Measurements from ENCODE around the gene MRC1.

MRC1 gene

GRCh38 chr10:17795813-17796594 is 13.1 kb upstream of the MRC1 start:
- no peak for DNase-seq

DNA sequence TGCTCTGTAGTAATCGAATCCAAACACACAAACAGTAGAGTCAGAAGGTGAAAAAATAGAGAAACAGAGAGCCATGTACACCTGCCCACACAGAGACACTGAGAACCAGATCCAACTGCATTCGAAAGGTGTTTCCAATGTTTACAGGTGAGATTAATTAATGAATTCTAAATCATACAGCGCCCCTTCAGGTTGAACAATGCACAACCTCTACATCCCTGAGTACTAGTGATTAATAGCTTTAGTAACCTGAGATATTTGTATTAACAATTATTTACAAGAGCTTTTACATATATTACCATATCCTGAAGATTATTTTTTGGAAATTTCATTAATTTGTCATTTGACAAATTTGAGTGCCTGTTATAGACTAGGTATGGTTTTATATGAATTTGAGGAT is 7.6 kb upstream of the MRC1 start:
- DNase-seq: no peak

DNA sequence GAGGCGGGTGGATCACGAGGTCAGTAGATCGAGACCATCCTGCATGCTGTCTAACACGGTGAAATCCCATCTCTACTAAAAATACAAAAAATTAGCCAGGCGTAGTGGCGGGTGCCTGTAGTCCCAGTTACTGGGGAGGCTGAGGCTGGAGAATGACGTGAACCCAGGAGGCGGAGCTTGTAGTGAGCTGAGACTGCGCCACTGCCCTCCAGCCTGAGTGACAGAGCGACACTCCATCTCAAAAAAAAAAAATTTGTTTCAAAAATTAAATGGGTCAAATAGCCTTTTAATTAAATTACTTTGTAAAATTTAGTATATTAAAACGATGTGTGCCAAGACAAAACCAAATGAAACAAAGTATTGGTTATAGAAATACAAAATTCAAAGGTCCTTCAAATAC is 6.8 kb upstream of the MRC1 start:
- no peak for DNase-seq

DNA sequence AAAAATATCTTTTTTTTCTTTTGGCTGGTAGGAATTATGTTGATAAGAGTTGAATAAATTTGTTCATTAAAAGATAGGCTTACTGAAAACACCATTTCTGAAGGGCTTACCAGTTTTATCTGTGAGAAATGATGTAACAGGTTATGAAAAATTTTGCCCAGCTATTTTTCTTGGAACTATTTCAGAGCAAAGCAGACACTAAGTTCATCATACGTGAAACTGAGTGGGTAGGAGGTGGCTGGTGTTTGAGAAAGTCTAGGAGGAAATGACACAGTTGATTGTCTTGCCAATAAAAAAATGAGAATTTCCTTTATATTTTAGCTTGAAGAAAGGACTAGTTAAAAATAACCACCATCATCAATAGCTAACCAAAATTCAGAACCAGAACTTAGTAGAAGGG is 6.2 kb upstream of the MRC1 start:
- DNase-seq: no peak

- DNase-seq: no peak
These were observed 3.8 kb upstream of the MRC1 start for GRCh38 chr10:17805330-17805729.

DNA sequence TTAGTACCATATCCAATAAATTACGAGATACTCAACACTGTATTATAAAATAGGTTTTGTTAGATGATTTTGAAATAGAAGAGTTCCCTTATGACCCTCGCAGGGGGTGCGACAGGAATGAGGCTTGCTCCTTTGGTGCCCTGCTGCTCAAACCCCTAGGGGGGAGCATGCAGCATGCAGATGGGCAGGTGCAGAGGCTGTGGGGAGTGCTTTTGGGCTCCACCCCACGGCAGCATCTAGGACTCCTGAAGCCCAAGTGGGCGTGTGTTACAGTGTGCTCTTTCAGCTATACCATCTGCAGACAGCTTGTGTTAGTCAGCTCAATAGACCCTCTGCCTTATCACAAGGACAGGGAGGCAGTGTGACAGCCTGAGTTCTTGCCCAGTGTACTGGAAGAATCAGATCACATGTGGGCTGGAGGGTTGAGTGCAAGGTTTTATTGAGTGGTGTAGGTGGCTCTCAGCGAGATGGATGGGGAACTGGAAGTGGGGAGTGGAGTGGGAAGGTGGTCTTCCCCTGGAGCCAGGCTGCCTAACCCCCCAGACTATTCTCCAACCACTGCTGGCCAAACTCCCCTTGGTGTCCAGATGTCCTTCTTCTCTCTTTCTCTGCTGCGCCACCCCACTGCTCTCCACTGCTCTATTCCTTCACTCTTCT is 3.1 kb upstream of the MRC1 start:
- peak; percentile 18 to 26 for DNase-seq

GRCh38 chr10:17811146-17811865 is 2.2 kb downstream of the MRC1 start:
- no peak for DNase-seq

- DNase-seq: no peak
These were observed 5.8 kb downstream of the MRC1 start for GRCh38 chr10:17814973-17815372.

DNA sequence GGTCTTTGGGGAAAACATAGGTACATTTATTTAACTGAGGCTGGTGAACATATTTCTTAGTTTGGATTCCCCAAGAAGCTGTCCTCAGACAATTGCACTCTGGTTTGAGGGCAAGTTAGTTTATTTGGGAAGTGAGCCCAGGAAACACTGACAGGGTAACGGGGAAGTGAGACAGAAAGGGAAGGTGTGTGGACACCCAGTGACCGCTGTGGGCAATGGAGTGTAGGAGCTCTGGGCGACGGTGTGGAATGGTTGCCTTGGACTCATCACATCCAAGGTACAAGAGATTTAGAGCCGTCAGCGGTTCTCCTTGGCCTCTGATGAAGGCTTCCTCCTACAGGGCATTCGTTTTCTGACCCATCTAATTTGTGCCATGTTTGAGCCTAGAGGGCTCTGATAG is 7.1 kb downstream of the MRC1 start:
- no peak for DNase-seq

DNA sequence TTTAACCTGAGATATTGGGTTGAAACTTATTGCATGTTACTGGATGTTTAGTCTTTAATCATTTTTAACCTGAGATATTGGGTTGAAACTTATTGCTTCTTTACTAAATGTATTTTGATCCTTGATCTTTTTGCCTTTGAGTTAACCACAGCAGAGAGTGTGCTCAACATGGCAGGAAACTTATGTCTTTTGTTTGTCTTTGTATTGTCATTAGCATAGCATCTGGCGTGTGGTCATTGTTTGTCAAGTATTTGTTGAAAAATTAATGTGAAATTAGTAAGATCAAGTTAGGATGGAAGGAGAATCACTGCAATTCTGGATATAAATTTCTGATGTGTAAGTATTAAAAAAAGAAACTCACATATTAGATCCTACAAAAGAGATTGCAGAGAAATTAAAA is 8.2 kb downstream of the MRC1 start:
- DNase-seq: no peak

GRCh38 chr10:17817790-17818189 is 8.6 kb downstream of the MRC1 start:
- DNase-seq: no peak

GRCh38 chr10:17819836-17820235 is 10.7 kb downstream of the MRC1 start:
- no peak for DNase-seq

DNA sequence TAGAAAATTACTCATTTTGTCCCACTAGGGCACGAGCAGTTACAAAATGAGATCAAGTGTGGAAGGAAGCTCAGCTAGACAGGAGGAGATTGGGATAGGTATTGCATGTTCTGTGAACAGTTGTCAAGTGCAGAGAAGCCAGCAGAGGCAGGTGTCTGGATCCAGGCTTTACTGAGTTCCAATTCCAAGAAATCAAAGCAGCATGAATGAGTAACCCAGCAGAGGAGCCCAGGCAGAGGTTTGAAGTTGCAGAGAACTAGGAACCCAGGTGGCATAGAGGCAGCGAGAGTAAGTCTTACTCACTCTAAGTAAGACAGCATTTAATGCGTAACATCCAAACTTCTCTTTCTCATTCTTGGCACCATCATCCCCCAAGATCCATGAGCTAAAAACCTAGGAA is 11.8 kb downstream of the MRC1 start:
- DNase-seq: no peak

DNA sequence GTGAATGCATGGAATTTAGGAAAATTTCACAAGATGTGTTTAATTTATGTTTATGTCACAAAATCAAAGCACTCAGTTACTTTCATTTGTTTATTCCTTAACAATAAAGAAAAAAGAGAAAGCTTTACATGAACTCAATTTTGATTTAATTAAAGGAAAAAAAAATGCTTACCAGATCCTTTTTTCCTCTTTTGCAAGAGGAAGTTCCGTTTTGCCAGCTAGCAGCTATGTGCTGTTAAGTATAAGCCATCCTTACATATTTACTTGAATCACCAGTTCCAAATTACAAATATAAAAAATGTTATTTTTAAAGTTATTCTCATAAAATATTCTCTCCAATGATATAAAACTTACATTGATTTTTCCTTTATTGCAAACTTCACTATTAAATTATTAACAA is 12.7 kb downstream of the MRC1 start:
- no peak for DNase-seq

DNA sequence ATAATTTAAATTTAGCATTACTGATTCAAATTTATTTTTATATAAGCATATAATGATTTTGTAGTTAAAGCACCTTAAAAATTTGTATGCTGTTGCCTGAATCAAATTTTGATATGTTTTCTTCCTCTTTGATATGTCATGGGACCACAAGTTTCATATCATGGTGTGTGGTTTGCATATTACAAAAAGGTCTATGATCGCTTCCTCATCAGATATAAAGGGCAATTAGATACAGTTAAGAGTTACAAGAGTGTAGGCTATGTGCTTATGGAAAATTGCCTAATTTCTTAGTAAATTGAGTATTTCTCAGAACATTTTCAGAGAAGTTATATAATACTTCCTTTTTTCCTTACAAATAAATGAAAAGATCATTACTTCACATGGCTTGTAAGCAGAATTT is 22.2 kb downstream of the MRC1 start:
- peak; percentile 63 to 80 for DNase-seq

GRCh38 chr10:17831896-17832295 is 22.7 kb downstream of the MRC1 start:
- DNase-seq: no peak

DNA sequence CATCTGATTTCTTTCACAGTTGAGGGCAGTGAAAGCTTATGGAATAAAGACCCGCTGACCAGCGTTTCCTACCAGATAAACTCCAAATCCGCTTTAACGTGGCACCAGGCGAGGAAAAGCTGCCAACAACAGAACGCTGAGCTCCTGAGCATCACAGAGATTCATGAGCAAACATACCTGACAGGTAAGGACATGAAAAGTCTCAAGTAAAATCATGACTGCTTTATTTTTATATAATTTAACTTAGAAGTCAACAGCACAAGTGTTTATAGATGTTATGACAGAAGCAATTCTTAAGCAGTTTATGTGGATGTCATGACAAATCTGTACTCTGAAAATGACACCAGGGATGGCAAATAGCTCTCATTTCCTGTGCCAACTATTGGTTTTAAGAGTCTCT is 24.5 kb downstream of the MRC1 start:
- DNase-seq: no peak

GRCh38 chr10:17835688-17836087 is 26.5 kb downstream of the MRC1 start:
- DNase-seq: no peak

GRCh38 chr10:17836942-17837341 is 27.8 kb downstream of the MRC1 start:
- no peak for DNase-seq

DNA sequence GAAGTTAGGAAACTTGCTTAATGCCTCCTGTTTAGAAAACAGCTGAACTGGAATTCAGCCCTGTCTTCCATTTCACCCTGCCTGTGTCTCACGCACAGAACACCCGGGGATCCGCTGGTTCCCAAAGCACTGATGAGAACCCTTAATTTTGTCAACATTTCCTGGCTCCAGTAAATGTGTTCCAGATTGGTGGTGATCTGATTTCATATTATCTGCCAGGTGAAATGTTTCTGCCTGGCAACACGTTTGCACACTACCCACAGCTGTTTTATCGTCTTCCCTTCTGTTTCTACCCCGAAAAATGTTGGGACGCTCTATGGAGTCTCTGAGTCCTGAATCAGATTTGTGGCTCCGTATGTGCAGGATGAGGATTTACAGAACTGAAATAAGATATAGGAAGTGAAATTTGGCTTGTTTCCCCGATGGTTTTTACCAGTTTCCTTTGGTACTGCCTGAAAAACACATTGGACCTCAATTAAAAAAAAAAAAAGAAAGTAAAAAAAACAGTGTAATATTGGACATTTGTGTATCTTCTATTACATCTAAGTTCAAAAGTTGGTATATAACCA is 29.0 kb downstream of the MRC1 start:
- DNase-seq: no peak

GRCh38 chr10:17841050-17841449 is 31.9 kb downstream of the MRC1 start:
- no peak for DNase-seq

- DNase-seq: no peak
These were observed 33.5 kb downstream of the MRC1 start for GRCh38 chr10:17842641-17843040.

DNA sequence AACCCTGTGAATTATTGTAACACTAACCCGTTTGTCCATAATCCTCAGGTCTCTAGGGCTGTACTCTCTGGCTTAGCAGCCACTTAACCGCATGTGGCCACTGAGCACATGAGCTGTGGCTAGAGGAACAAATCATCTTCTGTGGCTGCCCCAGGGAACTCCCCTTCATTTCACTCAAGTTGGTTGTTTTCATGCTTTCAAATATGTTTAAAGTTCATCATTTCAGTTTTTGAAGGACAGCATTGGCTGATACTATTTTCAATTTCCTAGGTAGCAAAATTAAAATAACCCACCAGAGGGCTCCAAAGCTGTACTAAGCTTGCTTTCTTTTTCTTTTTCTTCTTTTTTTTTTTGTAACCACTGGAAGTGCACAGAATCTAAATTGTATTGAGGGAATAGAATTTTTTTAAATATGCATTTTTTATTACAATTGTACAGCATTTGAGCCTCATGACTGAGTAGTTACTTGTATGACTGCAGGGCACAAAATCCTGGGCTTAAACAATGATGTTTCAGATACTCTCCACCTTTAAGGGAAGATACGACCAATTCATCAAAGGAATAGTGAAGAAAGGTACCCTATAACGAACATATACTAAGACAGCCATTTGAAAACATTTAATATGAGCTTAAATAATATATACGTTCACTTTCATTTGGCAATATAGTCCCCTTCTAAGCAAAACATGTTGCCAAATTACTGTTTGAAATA is 38.6 kb downstream of the MRC1 start:
- peak; percentile 6 to 31 for DNase-seq
